Glutamatergic neuron (in vitro differentiated cells): Measurements from ENCODE around the gene CCDC171. TPM values are rescaled to one million over a fixed set of nuclear protein-coding genes. Genes with fewer than 3 reads are reported as not detected.
"Not testable (repeated sequence)": the region's sequence is repeated elsewhere in the genome, so short reads cannot be mapped to it uniquely, and the experiment has no call there.

ENCODE experiments used
- DNase-seq: peaks from one replicate; pipeline ENCODE4 v3.0.0; 2022
- H3K27ac Mint-ChIP-seq: one replicate; pipeline ENCODE4 v1.8.0; 2020; ENCODE audit warnings: mild to moderate bottlenecking, mixed read lengths, inconsistent platforms; ENCODE audit not compliant: unreplicated experiment
- H3K27me3 Mint-ChIP-seq: one replicate; pipeline ENCODE4 v1.8.0; 2020; ENCODE audit warnings: mild to moderate bottlenecking, moderate library complexity, mixed read lengths, inconsistent platforms; ENCODE audit not compliant: unreplicated experiment
- H3K36me3 Mint-ChIP-seq: one replicate; pipeline ENCODE4 v1.8.0; 2020; ENCODE audit warnings: mild to moderate bottlenecking, mixed read lengths, inconsistent platforms; ENCODE audit not compliant: unreplicated experiment
- H3K4me1 Mint-ChIP-seq: one replicate; pipeline ENCODE4 v1.8.0; 2020; ENCODE audit warnings: mild to moderate bottlenecking, low read depth, mixed read lengths, inconsistent platforms; ENCODE audit not compliant: unreplicated experiment
- H3K4me3 Mint-ChIP-seq: one replicate; pipeline ENCODE4 v1.8.0; 2020; ENCODE audit warnings: mild to moderate bottlenecking, mixed read lengths, inconsistent platforms; ENCODE audit not compliant: unreplicated experiment
- H3K9me3 Mint-ChIP-seq: one replicate; pipeline ENCODE4 v1.8.0; 2020; ENCODE audit warnings: mild to moderate bottlenecking, moderate library complexity, mixed read lengths, inconsistent platforms; ENCODE audit not compliant: unreplicated experiment
- total RNA-seq: library from RNA; stranded (reverse); fragmentation: NEBNext Ultra II Directional; extraction: Animal tissue kit (Norgen Biotek cat#: 25700); gene quantifications from one replicate; pipeline ENCODE4 v1.2.1, GENCODE V29; 2021; ENCODE audit not compliant: unreplicated experiment
- TF ChIP-seq, protein P1 (sequence below): fragments of 200-600 bp; sonication (generic); IDR thresholded peaks from one replicate; pipeline ENCODE4 v1.5.0; 2021; ENCODE audit not compliant: partially characterized antibody, unreplicated experiment

CCDC171 gene
- total RNA-seq, 1 donor from 2014 or later = 3.2 TPM

DNA sequence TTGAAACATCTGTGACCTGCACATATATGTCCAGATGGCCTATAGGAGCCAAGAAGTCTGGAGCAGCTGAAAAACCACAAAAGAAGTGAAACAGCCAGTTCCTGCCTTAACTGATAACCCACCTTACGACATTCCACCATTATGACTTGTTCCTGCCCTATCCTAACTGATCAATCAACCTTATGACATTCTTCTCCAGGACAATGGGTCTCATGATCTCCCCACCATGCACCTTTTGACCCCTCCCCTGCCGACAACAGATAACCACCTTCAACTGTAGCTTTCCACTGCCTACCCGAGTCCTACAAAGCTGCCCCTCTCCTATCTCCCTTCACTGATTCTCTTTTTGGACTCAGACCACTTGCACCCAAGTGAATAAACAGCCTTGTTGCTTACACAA, 233.8 kb downstream of the CCDC171 start:
- Mint-ChIP-seq H3K9me3 (peaks cover 2% of the 10 kb centered on the region), H3K36me3 (peaks cover 2% of the 10 kb centered on the region), H3K27me3 (no peaks in the 10 kb centered on the region), H3K4me1 (peaks cover 2% of the 10 kb centered on the region), H3K4me3 (no peak overlapping the region), H3K27ac (peak overlapping the region; percentile 11)
- TF ChIP-seq, protein P1, sequence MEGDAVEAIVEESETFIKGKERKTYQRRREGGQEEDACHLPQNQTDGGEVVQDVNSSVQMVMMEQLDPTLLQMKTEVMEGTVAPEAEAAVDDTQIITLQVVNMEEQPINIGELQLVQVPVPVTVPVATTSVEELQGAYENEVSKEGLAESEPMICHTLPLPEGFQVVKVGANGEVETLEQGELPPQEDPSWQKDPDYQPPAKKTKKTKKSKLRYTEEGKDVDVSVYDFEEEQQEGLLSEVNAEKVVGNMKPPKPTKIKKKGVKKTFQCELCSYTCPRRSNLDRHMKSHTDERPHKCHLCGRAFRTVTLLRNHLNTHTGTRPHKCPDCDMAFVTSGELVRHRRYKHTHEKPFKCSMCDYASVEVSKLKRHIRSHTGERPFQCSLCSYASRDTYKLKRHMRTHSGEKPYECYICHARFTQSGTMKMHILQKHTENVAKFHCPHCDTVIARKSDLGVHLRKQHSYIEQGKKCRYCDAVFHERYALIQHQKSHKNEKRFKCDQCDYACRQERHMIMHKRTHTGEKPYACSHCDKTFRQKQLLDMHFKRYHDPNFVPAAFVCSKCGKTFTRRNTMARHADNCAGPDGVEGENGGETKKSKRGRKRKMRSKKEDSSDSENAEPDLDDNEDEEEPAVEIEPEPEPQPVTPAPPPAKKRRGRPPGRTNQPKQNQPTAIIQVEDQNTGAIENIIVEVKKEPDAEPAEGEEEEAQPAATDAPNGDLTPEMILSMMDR = no peak
- no peak for DNase-seq

DNA sequence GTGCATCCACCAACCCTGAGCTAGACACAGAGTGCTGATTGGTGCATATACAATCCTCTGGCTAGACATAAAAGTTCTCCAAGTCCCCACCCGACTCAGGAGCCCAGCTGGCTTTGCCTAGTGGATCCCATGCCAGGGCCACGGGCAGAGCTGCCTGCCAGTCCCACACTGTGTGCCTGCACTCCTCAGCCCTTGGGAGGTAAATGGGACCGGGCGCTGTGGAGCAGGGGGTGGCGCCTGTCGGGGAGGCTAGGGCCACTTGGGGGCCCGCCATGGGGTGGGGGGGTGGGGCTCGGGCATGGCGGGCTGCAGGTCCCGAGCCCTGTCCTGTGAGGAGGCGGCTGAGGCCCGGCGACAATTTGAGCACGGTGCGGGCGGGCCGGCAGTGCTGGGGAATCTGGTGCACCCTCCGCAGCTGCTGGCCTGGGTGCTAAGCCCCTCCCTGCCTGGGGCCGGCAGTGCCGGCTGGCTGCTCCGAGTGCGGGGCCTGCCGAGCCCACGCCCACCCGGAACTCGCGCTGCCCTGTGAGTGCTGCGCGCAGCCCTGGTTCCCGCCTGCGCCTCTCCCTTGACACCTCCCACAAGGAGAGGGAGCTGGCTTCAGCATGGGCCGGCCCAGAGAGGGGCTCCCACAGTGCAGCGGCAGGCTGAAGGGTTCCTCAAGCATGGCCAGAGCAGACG, 257.5 kb downstream of the CCDC171 start:
- not testable (repeated sequence) for H3K36me3 Mint-ChIP-seq, DNase-seq, H3K9me3 Mint-ChIP-seq, H3K4me1 Mint-ChIP-seq, H3K4me3 Mint-ChIP-seq, H3K27me3 Mint-ChIP-seq, H3K27ac Mint-ChIP-seq

DNA sequence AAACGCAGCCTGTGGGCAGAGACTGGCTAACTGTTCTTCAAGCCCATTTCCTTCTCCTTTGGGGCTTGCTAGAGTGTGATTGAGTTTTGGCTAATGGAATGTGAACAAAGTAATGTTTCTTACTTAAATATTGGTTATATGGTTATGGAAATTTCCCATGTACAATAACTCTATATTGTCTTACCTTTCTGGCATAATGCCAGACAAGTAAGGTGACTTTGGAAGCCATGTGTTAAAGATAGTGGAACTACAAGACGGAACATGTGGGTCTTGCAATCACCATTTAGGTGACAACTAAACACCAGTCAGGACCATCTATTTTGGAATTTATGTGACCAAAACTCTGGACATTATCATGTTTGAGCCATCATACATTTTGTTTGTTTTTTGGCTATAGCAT, 260.2 kb downstream of the CCDC171 start:
- Mint-ChIP-seq H3K4me3 (no peak overlapping the region), H3K9me3 (no peaks in the 10 kb centered on the region), H3K36me3 (peaks cover 4% of the 10 kb centered on the region), H3K27ac (no peak overlapping the region), H3K4me1 (no peaks in the 10 kb centered on the region), H3K27me3 (peaks cover 2% of the 10 kb centered on the region)
- no peak for DNase-seq
- TF ChIP-seq, protein P1 = no peak

DNA sequence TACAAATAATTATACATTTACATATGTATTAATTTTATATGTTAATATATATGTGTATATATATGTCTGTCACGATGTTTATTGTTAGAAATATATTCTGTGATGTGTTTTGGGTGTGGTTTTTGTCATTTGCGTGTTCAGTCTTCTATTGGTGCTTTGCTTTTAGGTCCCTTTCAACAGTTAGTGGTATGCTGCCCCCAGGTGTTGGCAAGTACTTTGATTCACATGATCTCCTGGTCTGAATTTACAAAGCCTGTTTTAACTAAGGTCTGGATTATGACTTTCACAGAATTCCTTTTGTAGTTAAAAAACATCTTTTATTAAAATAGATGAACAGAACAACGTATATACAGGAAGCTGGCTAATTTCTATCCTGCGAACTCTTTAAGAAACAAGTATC, 271.5 kb downstream of the CCDC171 start:
- H3K4me1 Mint-ChIP-seq = no peaks in the 10 kb centered on the region

DNA sequence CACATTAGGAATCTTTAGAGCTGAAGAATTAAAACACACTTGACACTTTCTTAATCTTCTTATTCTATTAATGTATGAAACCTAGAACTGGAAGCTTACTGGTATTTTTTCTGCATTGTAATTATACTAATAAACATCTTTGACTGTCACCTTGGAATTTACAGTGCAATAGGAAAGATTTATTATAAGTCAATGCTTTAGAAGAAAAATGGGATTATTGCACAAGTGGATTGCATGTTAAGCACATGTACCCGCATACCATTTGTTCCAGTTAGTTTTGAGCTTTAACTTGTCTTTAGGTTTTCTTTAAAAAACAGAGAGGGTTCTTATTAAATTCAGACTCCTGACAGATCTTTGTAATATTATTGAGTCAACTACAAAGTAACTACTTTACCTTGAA, 278.5 kb downstream of the CCDC171 start:
- no peak for DNase-seq
- H3K9me3 Mint-ChIP-seq = no peaks in the 10 kb centered on the region
- TF ChIP-seq, protein P1 = no peak
- no peaks in the 10 kb centered on the region for H3K27me3 Mint-ChIP-seq
- H3K4me3 Mint-ChIP-seq = no peak overlapping the region
- H3K36me3 Mint-ChIP-seq = no peaks in the 10 kb centered on the region
- no peak overlapping the region for H3K27ac Mint-ChIP-seq
- H3K4me1 Mint-ChIP-seq = no peaks in the 10 kb centered on the region

More for the DNA sequence above, 271.5 kb downstream of the CCDC171 start:
- no peaks in the 10 kb centered on the region for H3K36me3 Mint-ChIP-seq
- no peak overlapping the region for H3K4me3 Mint-ChIP-seq
- H3K27me3 Mint-ChIP-seq = no peaks in the 10 kb centered on the region
- H3K9me3 Mint-ChIP-seq = no peaks in the 10 kb centered on the region
- DNase-seq = no peak
- TF ChIP-seq, protein P1 = no peak
- no peak overlapping the region for H3K27ac Mint-ChIP-seq
